ENCODE measurements around the gene AURKB. TPM values are rescaled to one million over a fixed set of nuclear protein-coding genes. Genes with fewer than 3 reads are reported as not detected.
A peak's percentile ranks its signal among the peaks of the same experiment; 100 is the strongest.

Gene AURKB
- total RNA-seq, 1 experiment from 2014 or later, result 97.8 TPM

DNA sequence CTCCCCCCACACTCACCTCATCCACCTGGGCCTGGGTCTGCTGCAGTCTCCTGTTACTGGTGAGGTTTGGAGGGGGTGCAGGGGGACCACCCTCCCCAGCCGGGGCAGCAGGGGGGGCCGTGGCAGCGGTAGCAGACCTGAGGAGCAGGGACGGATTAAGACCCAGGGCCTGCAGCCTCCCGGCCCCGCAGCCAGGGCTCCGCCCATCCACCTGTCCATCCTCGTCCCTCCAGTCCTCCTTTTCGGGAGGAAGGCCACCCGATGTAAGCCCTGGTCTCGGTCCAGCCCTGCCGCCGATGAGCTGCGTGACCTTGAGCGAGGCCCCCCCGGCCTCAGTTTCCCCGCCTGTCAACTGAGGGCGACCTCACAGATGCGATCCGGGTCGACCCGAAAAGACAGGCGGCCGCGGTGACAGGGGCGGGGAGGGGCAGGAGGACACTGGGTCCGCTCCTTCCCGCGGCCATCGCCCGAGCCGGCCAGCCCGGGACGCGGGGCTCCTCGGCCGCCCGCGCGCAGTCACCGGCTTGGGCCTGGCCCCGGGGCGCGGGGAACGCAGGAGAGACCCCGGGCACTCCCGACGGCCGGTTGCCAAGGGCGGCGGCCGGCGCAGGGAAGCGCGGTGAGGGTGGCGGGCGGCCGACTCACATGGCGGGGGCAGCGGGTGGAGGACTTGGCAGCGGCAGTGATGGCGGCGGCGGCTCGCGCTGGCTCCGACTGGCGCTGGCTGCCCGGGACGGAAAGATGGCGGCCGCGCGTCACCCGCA, 48.0 kb downstream of the AURKB start, which contains the start of gene VAMP2:
Gene VAMP2, minus strand, starts transcription at position 716 of the 764 bp plus-strand sequence. Its CDS starts 69 bp downstream, at position 647.
- DNase-seq (ENCODE audit: low read depth), result peak; percentile 49

- no peak for DNase-seq (ENCODE audit: low read depth)
Observed at GRCh38 chr17:8161289-8162232, 48.8 kb downstream of the AURKB start.

DNA sequence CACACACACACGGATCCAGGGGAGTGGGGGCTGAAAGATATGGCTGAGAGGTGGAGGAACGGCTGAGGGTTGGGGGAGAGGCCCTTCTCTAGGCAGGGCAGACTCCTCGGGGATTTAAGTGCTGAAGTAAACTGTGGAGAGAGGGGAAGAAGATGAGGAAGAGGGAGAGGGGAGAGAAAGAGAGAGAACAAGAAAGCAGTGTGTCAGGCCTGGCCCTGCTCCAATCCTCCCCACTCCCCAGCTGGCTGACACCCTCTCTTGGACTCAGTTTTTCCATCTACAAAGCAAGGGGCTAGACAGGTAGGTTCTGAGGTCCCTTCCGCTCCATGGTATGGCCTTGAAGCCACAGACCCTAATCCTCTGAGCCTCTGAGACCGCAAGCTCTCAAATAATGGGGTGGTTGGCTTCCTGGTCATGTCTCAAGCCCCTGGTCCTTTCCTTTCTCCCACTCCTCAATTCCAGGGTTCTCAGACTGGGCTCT, 49.6 kb downstream of the AURKB start:
- DNase-seq (ENCODE audit: low read depth), result no peak

- DNase-seq (ENCODE audit: low read depth), result no peak
Observed at GRCh38 chr17:8160224-8160577, 50.2 kb downstream of the AURKB start.

DNA sequence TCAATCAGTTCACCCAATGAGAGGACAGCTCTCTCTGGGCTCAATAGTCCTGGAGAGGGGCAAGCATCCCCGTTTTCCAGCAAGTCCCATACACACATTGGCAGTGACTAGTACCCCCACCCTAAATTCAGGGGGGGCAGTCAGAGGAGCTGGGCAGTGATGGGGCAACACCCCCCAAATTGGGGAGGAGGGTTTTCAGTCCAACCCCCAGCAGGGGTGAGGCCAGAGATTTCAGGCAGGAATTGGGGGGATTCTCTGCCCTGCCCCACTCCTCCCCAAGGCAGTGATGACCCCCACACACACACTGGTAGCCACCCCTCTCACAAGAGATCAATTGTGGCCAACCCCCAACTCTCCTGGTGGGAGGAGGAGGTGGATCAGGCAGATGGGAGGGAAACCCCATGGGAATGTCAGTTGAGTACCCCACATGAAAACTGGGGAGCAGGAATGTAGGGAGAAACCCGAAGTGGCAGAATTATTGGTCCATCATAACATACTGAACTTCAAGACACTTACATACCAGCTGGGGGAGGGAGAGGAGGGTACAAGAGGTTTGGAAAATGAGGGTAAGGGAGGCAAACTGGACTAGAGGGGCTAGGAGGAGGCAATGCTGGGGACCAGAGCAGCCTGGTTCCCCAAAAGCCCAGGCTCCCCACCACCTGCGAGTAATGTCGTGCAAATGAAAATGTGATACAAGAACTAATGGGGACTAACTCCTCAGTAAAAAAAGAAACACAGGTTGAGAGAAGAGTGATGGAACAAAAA, 50.7 kb downstream of the AURKB start:
- DNase-seq (ENCODE audit: low read depth), result no peak

DNA sequence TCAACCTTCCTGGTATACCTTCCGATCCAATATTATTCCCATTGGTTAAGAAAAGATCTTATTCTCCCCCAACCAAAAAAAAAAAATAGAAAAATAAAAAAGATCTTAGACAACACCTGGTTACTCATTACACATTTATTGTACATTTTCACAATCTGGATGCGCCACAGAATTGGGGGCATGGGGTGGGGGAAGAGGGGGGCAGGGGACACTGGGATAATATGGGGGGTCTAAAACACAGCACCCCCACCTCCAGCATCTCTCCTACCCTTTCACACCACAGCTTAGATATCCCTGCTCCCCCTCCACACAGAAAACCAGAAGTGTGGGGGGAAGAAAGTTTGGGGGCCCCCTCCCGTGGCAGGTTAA, 51.4 kb downstream of the AURKB start:
- no peak for DNase-seq (ENCODE audit: low read depth)

GRCh38 chr17:8158267-8159031, 51.9 kb downstream of the AURKB start:
- DNase-seq (ENCODE audit: low read depth), result peak; percentile 79

DNA sequence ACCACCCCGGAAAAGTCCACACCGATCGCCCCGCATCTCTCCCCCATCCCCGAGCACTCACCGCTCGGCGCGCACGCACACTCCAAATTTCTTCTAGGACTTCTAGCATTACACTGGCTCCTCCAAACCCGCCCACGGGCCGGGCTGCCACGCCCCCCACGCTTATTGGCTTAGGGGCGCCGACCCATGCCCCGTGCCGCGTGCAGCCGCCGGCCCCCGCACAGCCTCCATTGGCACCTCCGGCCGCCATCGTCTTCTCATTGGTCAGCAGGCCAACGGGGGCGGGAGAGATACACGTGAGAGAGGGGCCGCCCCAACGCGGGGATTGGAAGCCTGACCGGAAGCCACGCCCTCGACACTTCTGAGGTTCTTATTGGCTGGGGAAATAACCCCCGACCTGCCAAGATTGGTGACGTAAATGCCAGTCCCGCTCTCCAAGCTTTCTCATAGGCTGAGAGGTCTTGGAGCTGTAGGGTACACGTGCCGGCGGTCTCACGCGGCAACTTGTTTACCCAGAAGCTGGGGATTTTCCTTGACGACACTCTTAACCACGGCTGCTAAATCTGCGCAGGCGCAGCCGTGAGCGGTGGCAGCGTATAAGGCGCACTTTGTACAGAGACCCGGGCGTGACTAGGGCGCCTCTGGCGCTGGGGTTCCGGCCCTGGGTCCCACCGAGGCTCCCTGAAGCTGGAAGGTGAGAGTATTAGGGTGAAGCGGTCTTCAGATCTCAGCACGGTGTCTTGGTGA, 54.0 kb downstream of the AURKB start:
- peak; percentile 100 for DNase-seq (ENCODE audit: low read depth)

GRCh38 chr17:8155996-8156245, 54.5 kb downstream of the AURKB start:
- DNase-seq (ENCODE audit: low read depth), result no peak

- no peak for DNase-seq (ENCODE audit: low read depth)
Observed at GRCh38 chr17:8155231-8155995, 55.0 kb downstream of the AURKB start.

Other genes starting within 250 kb of the AURKB start
- not detected in 2 replicates for gene GUCY2D, start 208.0 kb downstream of the AURKB start, total RNA-seq (2014; rRNA removed; shearing (Covaris generic))
- not detected in 2 replicates for gene ALOX15B, start 171.5 kb downstream of the AURKB start, total RNA-seq (2014; rRNA removed; shearing (Covaris generic))
- gene ALOX12B, start 122.9 kb downstream of the AURKB start, total RNA-seq (2014; rRNA removed; shearing (Covaris generic)), result not detected in 2 replicates
- gene ALOXE3, start 92.1 kb downstream of the AURKB start, total RNA-seq (2014; rRNA removed; shearing (Covaris generic)), result 0.12 TPM in 1 of 2 replicates, not detected in the other
- 0.48 TPM in 1 of 2 replicates, not detected in the other for gene HES7, start 86.5 kb downstream of the AURKB start, total RNA-seq (2014; rRNA removed; shearing (Covaris generic))
- gene PER1, start 58.2 kb downstream of the AURKB start, total RNA-seq (2014; rRNA removed; shearing (Covaris generic)), result 3.0 and 8.2 TPM in 2 replicates
- 2.0 and 2.1 TPM in 2 replicates for gene VAMP2, start 47.6 kb downstream of the AURKB start, total RNA-seq (2014; rRNA removed; shearing (Covaris generic))
- 53.3 and 64.7 TPM in 2 replicates for gene TMEM107, start 34.2 kb downstream of the AURKB start, total RNA-seq (2014; rRNA removed; shearing (Covaris generic))
- 3.0 and 5.9 TPM in 2 replicates for gene BORCS6, start 20.4 kb downstream of the AURKB start, total RNA-seq (2014; rRNA removed; shearing (Covaris generic))
- 3.4 and 3.7 TPM in 2 replicates for gene CTC1, start 37.5 kb upstream of the AURKB start, total RNA-seq (2014; rRNA removed; shearing (Covaris generic))
- gene PFAS, start 38.7 kb upstream of the AURKB start, total RNA-seq (2014; rRNA removed; shearing (Covaris generic)), result 10.5 and 16.8 TPM in 2 replicates
- gene RANGRF, start 78.1 kb upstream of the AURKB start, total RNA-seq (2014; rRNA removed; shearing (Covaris generic)), result 10.7 and 14.9 TPM in 2 replicates
- 0.98 and 1.2 TPM in 2 replicates for gene SLC25A35, start 84.8 kb upstream of the AURKB start, total RNA-seq (2014; rRNA removed; shearing (Covaris generic))
- not detected in 2 replicates for gene ARHGEF15, start 99.7 kb upstream of the AURKB start, total RNA-seq (2014; rRNA removed; shearing (Covaris generic))
- not detected in 2 replicates for gene ODF4, start 129.3 kb upstream of the AURKB start, total RNA-seq (2014; rRNA removed; shearing (Covaris generic))
- gene RPL26, start 172.6 kb upstream of the AURKB start, total RNA-seq (2014; rRNA removed; shearing (Covaris generic)), result 2,664 and 2,696 TPM in 2 replicates
- not detected in 2 replicates for gene RNF222, start 187.3 kb upstream of the AURKB start, total RNA-seq (2014; rRNA removed; shearing (Covaris generic))
- gene NDEL1, start 225.3 kb upstream of the AURKB start, total RNA-seq (2014; rRNA removed; shearing (Covaris generic)), result 23.6 and 26.4 TPM in 2 replicates

Data from RPMI7951 (cell line).